Osteoblast (primary cell): ENCODE measurements around the gene RFC2. TPM values are rescaled to one million over a fixed set of nuclear protein-coding genes. Genes with fewer than 3 reads are reported as not detected.
A peak's percentile ranks its signal among the peaks of the same experiment; 100 is the strongest.
"Not testable (repeated sequence)": the region's sequence is repeated elsewhere in the genome, so short reads cannot be mapped to it uniquely, and the experiment has no call there.

Experiments
- DNase-seq: peaks from one replicate; pipeline ENCODE4 v3.0.0; 2011; ENCODE audit warnings: low spot score, mixed read lengths; ENCODE audit not compliant: insufficient read length; ENCODE audit errors: missing footprints
- H2AFZ ChIP-seq: 2 replicates; pipeline ENCODE4 v1.6.0; 2011; ENCODE audit warnings: mild to moderate bottlenecking, low read length
- H3K27ac ChIP-seq: 2 replicates; pipeline ENCODE4 v1.5.1; 2011; ENCODE audit warnings: mild to moderate bottlenecking, low read depth, low read length, moderate library complexity
- H3K27me3 ChIP-seq: 2 replicates; pipeline ENCODE4 v1.6.0; 2012; ENCODE audit warnings: mild to moderate bottlenecking, control low read depth, inconsistent platforms, low read length, moderate library complexity; ENCODE audit not compliant: insufficient read depth
- H3K36me3 ChIP-seq: 2 replicates; pipeline ENCODE4 v1.5.1; 2011; ENCODE audit warnings: mild to moderate bottlenecking, low read length, control low read depth, moderate library complexity; ENCODE audit not compliant: insufficient read depth
- H3K4me1 ChIP-seq: 2 replicates; pipeline ENCODE4 v1.5.1; 2011; ENCODE audit warnings: mild to moderate bottlenecking, low read length, control low read depth, moderate library complexity; ENCODE audit not compliant: insufficient read depth
- H3K4me2 ChIP-seq: 2 replicates; pipeline ENCODE4 v1.6.0; 2011; ENCODE audit warnings: mild to moderate bottlenecking, low read length; ENCODE audit not compliant: insufficient read depth
- H3K4me3 ChIP-seq: fragments of 200-600 bp; sonication (generic); 3 replicates; pipeline ENCODE4 v1.5.1; 2012; ENCODE audit warnings: mild to moderate bottlenecking, low read length, inconsistent platforms; ENCODE audit not compliant: insufficient read depth
- H3K79me2 ChIP-seq: 2 replicates; pipeline ENCODE4 v1.6.0; 2012; ENCODE audit warnings: mild to moderate bottlenecking, low read length, control low read depth, inconsistent platforms; ENCODE audit not compliant: insufficient read depth
- H3K9me3 ChIP-seq: 2 replicates; pipeline ENCODE4 v1.5.1; 2011; ENCODE audit warnings: low read depth, low read length, control low read depth
- H4K20me1 ChIP-seq: 2 replicates; pipeline ENCODE4 v1.6.0; 2012; ENCODE audit warnings: mild to moderate bottlenecking, low read length, control low read depth; ENCODE audit not compliant: insufficient read depth
- total RNA-seq: library from RNA; depleted of rRNA; stranded (reverse); fragments of >200 nt; gene quantifications from 2 replicates; pipeline ENCODE4 v1.2.3, GENCODE V29; 2012
- TF ChIP-seq, protein P1 (sequence below): IDR thresholded peaks from 2 replicates; pipeline ENCODE4 v1.5.1; 2011; ENCODE audit warnings: mild to moderate bottlenecking, low read depth, low read length, moderate library complexity; ENCODE audit errors: extremely low read depth

RFC2 gene
- total RNA-seq, 1 donor, result 12.3 TPM

DNA sequence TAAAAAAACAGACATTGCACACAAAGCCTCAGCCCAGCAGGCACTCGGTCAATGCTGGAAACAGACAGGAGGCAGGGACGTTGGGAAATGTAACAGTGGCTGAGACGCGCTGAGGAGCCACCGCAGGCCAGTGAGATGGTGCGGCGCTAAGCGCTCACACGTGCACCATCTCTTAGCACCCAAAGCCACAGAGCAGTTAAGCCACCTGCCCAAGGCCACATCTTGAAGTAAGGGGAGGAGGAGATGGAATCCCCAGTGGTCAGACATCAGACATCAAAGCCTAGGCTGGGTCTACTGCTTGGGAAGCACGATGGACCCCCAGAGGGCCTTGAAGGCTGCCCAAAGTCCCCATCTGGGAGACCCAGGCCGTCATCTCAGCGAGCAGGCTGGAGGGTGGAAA, 28.8 kb downstream of the RFC2 start:
- Histone ChIP-seq H4K20me1 (no peaks in the 10 kb centered on the region), H3K4me1 (peaks cover 3% of the 10 kb centered on the region), H3K27me3 (no peaks in the 10 kb centered on the region), H3K79me2 (no peaks in the 10 kb centered on the region), H3K36me3 (peaks cover 5% of the 10 kb centered on the region), H3K4me2 (no peak overlapping the region), H3K4me3 (no peak overlapping the region), H3K9me3 (no peaks in the 10 kb centered on the region), H3K27ac (no peak overlapping the region), H2AFZ (no peak overlapping the region)
- TF ChIP-seq, protein P1, sequence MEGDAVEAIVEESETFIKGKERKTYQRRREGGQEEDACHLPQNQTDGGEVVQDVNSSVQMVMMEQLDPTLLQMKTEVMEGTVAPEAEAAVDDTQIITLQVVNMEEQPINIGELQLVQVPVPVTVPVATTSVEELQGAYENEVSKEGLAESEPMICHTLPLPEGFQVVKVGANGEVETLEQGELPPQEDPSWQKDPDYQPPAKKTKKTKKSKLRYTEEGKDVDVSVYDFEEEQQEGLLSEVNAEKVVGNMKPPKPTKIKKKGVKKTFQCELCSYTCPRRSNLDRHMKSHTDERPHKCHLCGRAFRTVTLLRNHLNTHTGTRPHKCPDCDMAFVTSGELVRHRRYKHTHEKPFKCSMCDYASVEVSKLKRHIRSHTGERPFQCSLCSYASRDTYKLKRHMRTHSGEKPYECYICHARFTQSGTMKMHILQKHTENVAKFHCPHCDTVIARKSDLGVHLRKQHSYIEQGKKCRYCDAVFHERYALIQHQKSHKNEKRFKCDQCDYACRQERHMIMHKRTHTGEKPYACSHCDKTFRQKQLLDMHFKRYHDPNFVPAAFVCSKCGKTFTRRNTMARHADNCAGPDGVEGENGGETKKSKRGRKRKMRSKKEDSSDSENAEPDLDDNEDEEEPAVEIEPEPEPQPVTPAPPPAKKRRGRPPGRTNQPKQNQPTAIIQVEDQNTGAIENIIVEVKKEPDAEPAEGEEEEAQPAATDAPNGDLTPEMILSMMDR, result no peak
- DNase-seq, result no peak

DNA sequence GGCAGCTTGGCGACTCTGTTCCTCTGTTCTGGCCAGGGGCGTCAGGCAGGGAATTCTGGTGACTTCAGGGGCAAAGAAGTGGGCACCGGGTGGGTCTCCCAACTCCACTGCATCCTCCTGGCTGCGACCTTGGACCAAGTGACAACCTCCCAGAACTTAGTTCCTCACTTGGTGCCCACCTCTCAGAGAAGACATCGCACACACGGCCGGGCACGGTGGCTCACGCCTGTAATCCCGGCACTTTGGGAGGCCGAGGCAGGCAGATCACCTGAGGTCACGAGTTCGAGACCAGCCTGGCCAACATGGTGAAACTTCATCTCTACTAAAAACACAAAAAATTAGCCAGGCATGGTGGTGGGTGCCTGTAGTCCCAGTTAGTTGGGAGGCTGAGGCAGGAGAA, 29.3 kb downstream of the RFC2 start:
- H3K27ac ChIP-seq, H3K4me1 ChIP-seq, H3K27me3 ChIP-seq, H3K79me2 ChIP-seq, H2AFZ ChIP-seq, H3K4me2 ChIP-seq, H4K20me1 ChIP-seq, DNase-seq, H3K4me3 ChIP-seq, H3K9me3 ChIP-seq, H3K36me3 ChIP-seq: not testable (repeated sequence)

DNA sequence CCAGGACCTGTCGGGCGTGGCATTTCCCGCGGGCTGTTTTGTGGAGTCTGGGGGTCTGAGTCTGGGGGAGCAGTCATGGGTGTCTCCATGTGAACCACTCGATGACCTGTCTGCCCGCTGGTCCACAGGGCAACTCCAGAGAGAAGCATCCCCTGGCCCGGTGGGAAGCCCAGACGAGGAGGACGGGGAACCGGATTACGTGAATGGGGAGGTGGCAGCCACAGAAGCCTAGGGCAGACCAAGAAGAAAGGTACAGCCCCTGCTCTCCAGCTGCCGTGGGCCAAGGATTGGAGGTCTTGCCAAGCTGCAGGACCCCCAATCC, 29.7 kb downstream of the RFC2 start:
- H3K27me3 ChIP-seq, result no peaks in the 10 kb centered on the region
- peaks cover 4% of the 10 kb centered on the region for H3K36me3 ChIP-seq
- H3K4me1 ChIP-seq, result peaks cover under 1% of the 10 kb centered on the region
- no peaks in the 10 kb centered on the region for H3K79me2 ChIP-seq
- H3K9me3 ChIP-seq, result no peaks in the 10 kb centered on the region
- no peak overlapping the region for H3K27ac ChIP-seq
- TF ChIP-seq, protein P1, result no peak
- no peak for DNase-seq
- H4K20me1 ChIP-seq, result no peaks in the 10 kb centered on the region
- no peak overlapping the region for H2AFZ ChIP-seq
- no peak overlapping the region for H3K4me2 ChIP-seq
- no peak overlapping the region for H3K4me3 ChIP-seq

DNA sequence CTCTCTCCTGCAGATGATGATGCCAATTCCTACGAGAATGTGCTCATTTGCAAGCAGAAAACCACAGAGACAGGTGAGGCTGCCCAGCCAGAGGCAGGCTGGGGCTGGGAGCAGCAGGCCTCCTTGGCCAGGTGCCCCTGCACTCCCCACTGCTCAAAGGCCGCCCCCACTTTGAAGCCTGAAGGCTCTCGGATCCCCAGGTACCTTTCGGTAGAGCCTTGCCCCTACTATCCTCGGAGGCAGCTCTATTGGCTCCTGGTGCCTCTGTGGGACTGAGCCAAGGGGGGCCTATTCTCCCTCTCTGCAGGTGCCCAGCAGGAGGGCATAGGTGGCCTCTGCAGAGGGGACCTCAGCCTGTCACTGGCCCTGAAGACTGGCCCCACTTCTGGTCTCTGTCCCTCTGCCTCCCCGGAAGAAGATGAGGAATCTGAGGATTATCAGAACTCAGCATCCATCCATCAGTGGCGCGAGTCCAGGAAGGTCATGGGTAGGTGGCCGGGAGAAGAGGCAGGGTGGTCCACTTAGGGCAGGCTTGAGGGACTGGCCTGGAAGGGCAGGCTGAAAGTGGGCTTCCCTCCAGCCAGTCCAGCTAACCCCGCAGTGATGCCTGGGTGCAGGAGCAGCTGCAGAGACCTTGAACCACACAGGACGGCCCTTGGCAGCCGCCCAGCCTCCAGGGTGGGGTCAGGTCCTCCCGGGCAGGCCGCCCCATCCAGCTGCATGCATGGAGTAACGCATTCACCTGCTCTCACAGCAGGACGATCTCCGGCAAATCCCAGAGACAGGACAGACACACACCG, 30.3 kb downstream of the RFC2 start:
- Histone ChIP-seq H3K27me3 (no peaks in the 10 kb centered on the region), H4K20me1 (no peaks in the 10 kb centered on the region), H3K79me2 (no peaks in the 10 kb centered on the region), H3K4me1 (no peaks in the 10 kb centered on the region), H3K36me3 (no peaks in the 10 kb centered on the region), H3K4me2 (no peak overlapping the region), H2AFZ (no peak overlapping the region), H3K27ac (no peak overlapping the region), H3K9me3 (no peaks in the 10 kb centered on the region), H3K4me3 (no peak overlapping the region)
- peak; percentile 67 for DNase-seq
- TF ChIP-seq, protein P1, result no peak
